ENCODE results near the gene TFF1.

GRCh38 chr21:42316891-42317290 lies 49.4 kb downstream of the TFF1 start:
- TF ChIP-seq POLR2AphosphoS5 (IDR thresholded peaks at IDR 0.05; ENCODE audit: low read depth, low read length) (no peak), TAF1 (IDR thresholded peaks at IDR 0.05; ENCODE audit: borderline replicate concordance, insufficient read depth, low read length) (no peak), REST (IDR thresholded peaks at IDR 0.05; ENCODE audit: insufficient read depth in 1 of 2, low read depth in 2 of 2, low read length in 2 of 2) (no peak), FOXP2 (optimal IDR thresholded peaks at IDR 0.05; ENCODE audit: borderline replicate concordance, extremely low read depth, extremely low read length, insufficient read depth) (no peak), SIN3A (IDR thresholded peaks at IDR 0.05; ENCODE audit: borderline replicate concordance, insufficient read depth, low read length) (no peak)
